Ovary (tissue), 3 donors: ENCODE data around the gene SH3RF3.

ENCODE experiments used
- CTCF ChIP-seq, 3 donors: fragments of 450-650 bp in 2 of 3; fragments of 200-600 bp in 1 of 3; IDR thresholded peaks; one replicate each; pipeline versions ENCODE4 v1.5.1 to v1.8.0; 2016 to 2022; ENCODE audit warnings: antibody characterized with exemption in 3 of 3, mild to moderate bottlenecking in 1 of 3
- POLR2A ChIP-seq: fragments of 450-650 bp; IDR thresholded peaks from one replicate; pipeline ENCODE4 v1.6.1; 2017; ENCODE audit warnings: antibody characterized with exemption, mild to moderate bottlenecking, moderate library complexity
- donor health status: DM: no; HTN: no; CAD: no.

GRCh38 chr2:109175350-109175678 is 46.3 kb downstream of the SH3RF3 start:
- TF ChIP-seq POLR2A (no peak), CTCF (IDR thresholded peaks at IDR 0.05) (no peak)
